Right forelimb (tissue), 1 donor: ENCODE measurements around the gene H2BK1.
A peak's percentile ranks its signal among the peaks of the same experiment; 100 is the strongest.

Source experiments
- DNase-seq: peaks from one replicate; pipeline ENCODE4 v3.0.0-alpha.2; 2018

The H2BK1 gene

DNA sequence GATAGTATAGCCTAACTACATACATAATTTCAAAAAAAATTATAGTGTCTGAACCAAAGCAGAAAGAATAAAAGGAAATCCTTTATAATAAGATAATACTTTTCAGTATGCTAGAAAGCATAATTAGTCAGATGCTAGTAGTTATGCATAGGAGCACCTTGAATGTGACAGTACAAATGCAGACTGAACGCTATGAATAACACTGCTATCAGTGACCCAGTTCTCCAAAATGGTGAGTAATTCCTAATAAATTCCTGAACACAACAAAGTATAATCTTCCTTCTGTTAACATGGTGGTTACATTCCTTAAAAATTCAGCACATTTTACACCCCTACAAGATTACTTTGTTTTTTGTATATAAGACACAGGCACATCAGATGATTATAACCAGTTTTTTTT, 20.8 kb upstream of the H2BK1 start:
- DNase-seq, result no peak

DNA sequence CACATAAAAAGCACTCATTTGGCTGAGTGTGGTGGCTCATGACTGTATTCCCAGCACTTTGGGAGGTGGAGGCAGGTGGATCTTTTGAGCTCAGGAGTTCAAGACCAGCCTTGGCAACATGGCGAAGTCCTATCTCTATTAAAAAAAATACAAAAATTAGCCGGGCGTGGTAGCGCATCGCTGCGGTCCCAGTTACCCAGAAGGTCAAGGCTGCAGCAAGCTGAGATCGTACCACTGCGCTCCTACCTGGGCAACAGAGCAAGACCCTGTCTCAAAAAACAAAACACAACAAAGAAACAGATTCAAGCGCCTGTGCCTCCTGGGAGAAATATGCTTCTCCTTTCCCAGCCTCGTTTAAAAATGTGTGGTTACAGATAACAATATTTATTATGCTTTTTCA, 19.0 kb upstream of the H2BK1 start:
- no peak for DNase-seq

DNA sequence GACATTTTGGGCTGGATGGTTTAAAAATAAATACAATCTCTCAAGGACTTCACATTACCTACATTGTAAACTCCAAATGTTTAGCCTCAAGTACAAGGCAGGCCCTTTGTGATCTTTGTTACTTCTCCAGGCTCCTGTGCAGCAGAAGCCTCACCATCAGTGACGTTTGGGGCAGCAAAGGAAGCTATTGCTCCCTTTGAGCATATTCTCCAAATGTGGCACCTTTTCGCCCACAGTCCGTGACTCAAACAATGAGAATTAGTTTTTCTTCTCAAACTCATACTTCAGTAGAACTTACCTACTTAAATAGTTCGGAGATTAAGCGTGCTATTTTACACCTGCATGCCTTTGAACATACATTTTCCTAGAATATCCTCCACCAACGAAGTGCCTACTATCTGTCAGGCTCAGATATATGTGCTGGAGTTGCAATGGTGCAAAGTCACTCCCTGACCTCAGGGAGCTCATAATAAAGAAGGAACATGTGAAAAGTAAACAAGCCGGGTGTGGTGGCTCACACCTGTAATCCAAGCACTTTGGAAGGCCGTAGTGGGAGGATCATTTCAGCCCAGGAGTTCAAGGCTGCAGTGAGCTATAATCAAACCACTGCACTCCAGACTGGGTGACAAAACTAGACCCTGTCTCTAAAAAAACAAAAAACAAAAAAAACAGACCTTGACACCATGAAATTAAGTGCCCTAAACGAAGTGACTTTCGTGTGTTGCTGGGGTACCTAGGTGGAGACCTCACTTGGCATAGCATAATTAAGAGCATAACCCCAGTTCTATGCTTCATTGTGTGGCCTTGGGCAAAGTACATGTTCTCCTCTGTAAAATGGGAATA, 18.0 kb upstream of the H2BK1 start:
- no peak for DNase-seq

DNA sequence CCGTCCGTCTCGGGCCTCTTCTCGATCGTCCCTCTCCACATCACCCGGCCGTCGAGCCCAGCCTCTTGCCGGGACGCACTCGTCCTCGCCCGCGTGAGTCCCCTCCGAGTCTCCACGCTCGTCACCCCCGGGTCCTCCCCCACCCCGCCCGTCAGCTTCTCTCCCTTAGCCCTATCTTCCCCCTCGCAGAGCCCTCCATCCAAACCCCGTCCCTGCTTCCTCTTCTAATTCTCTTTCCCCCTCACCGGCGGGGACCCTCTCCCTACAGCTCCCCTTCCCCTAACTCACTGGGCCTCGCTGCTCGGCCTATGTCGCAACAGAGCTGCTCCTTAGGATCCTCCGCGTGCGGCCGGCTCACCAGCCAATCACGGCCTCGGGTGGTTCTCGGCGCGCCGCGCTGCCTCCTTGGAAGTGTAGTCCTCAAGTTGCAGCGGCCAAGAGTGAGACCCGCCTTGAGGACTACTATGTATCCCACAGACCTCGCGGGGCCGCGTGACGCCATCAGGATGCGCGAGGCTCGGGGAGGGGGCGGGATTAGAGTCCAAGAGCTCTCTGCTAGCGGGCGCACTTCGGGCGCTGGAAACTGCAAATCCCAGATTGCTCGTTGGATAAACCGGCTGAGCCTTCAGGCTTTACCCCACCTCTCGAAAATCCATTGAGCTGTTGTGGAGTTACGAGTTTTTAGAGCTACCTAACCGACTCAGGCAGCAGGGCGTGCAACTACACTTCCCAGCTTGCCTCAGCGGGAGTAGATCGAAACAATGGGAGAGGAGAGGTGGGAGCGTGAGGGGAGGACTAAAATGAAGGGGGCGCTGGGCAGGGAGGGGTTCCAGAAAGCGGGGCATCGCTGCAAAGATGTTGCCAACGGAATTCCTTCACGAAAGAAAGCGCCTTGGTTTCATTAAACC, 16.8 kb upstream of the H2BK1 start, which contains the start of gene ABCF2:
TSS of gene ABCF2 (minus strand) at position 331 of the 908 bp plus-strand sequence. CDS start 747 bp downstream, outside the sequence.
- DNase-seq, result peak; percentile 100

DNA sequence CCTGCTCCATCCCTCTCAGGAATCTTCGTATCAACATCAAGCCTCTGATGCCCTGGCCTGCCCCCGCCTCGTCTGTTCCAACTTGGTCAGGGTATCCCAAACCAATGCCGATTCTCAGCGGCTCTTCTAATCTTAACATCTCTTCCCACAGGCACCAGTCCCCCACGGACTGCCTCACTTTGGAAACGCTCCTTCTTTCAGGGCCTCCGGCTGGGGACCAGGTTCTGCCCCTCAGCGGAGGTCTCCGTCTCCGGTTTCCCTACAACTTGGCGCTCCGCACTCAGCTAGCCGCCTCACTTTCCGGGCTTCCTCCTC, 16.2 kb upstream of the H2BK1 start:
- DNase-seq, result no peak

DNA sequence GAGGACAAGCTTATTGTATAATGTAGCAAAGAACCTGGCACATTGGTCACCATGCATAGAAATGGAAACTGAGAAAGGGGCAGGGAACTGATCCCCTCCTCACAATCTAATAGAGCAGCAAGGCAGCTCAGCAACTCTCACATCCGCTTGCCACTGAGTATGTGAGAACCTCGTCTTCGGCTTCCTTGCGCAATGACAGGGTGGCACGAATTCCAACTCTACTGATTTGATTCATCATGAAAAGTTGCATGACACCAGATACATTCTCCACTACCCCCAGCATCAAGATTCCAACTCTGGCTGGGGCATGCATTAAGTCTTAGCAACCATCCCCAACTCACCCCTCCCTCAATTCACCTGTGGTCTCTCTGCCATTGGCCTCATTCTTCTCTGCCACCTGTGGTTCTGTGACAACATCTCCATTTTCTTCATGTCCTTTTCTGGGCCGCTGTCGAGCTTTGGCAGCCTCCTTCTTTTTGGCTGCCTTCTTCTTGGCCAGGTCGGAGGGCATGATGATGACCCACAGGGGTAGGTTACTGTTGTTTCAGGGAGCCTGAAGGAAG, 15.7 kb upstream of the H2BK1 start:
- DNase-seq, result no peak

DNA sequence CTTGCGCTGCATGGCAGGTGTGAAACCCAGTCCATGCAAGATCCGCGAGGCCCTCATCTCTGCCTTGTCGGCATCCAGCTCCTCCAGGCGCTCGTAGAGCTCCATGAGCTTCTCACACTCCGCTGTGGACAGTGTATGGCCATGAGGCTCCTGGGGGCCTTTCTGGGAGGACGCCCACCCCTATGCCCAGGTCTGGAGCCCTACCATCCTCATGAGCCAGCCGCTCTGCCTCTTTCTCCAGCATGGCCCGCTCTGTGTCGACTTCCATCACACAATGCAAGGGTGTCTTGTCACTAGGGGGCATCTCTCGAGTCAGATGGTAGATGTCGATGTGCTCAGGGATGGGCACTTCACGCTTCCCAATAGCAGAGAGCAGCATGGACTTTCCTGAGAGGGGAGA, 13.4 kb upstream of the H2BK1 start:
- DNase-seq, result no peak

DNA sequence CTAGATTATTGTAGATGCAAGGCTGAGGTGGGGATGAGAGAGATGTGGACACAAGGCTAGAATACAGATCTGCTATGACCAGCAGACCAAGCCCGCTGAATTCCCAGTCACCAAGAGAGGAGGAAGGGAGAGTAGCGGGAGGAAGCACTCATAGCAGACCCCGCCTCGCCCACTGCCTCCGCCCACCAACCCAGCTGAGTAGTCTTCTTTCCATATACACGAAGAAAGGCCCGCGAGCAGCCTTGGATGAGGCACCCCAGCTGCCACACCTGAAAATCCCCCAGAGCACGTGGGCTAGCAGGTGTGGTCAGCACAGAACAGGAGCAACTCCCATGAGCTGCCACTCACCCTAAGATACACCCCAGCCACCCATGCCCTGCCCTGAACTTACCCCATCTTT, 7.9 kb upstream of the H2BK1 start:
- no peak for DNase-seq

DNA sequence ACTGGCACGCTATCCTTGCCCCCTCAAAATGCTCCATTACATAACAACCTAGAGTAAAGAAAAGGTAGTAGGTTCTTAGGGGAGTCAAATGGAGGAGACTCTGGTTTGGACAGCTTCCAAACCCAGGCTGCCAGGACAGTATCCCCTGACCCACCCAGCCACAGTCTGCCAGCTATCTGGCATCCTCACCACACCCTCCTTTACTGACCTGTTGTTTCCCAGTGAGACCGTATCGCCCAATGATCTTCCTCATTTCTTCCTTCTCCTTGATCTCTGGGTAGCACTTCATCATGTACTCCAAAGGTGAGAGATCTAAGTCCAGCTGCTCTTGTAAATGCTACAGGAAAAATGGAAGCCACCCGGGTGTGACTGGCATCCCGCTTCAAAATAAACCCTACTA, 5.1 kb upstream of the H2BK1 start:
- DNase-seq, result no peak

DNA sequence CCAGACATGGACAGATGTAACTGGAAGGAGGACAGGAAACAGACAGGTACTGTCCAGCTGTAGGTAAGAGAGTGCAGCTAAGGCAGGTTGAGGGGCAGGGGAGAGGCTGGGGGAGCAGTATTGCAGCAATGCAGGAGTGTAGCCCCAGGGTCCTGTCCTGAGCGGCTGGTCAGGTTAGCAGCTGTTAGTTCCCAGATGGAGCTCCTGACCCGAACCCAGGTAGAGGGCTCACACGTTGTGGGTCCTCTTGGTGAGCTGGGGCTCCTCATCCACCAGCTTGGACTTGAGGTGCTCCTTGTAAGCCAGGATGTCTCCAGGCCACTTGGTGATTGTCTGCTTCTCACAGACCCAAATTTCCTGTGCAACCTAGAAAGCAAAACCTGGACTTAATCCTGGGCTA, 3.5 kb upstream of the H2BK1 start:
- DNase-seq, result no peak

DNA sequence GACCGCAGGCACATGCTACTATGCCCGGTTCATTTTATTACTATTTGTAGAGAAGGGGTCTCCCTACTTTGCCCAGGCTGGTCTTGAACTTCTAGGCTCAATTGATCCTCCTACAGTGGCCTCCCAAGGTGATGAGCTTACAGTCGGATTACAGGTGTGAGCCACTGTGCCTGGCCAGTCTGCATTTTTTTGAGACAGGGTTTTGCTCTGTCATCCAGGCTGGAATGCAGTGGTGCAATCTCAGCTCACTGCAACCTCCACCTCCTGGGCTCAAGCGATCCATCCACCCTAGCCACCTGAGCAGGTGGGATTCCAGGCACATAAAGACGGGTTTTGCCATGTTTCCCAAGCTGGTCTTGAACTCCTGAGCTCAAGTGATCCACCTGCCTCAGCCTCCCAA, 2.3 kb upstream of the H2BK1 start:
- DNase-seq, result no peak

DNA sequence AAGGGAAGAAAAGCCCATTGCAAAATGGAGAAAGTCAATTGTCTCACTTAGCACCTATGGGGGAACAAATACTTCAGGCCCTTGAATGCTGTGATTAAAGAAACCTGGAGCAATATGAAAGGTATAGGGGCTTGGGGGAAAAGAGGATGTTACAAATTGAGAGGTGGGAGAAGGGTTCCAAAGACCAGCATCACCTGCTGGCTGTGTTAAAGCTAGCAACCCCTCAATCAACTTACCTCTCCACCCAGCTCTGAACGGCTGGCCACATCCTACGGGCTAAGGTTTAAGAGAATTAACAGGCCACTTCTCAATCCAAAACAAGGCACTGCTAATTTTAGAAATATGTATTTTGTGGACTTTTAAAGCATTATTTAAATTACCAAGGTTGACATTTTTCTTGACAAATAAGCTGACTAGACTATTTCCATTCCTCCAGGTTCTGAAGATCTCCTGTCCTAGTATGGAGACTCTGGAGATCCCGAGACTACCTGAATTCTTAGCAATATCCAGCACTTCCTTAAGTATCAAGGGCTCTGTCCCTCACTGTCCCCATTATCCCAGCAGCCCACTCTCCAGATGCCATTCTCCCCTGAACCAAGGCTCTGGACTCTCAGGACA, 976 bp upstream of the H2BK1 start:
- no peak for DNase-seq

DNA sequence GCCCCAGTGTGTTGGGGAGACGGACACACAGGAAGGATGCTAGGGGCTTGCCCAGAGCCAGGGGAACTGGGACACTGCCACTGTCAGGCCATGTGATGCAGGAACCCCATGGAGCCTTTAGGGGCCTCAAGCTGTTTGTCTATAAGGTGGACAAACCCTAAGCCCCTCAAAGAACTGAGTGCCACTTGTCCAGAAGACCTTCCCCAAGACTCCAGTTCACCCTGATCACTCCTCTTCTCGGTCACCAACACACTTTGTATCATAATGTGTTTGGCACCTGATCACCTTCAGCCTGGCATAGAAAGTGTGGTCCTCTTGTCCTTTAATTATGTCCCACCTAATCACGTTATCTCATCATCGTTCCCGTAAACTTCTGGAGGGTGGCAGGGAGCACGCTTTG, 700 bp downstream of the H2BK1 start:
- no peak for DNase-seq

DNA sequence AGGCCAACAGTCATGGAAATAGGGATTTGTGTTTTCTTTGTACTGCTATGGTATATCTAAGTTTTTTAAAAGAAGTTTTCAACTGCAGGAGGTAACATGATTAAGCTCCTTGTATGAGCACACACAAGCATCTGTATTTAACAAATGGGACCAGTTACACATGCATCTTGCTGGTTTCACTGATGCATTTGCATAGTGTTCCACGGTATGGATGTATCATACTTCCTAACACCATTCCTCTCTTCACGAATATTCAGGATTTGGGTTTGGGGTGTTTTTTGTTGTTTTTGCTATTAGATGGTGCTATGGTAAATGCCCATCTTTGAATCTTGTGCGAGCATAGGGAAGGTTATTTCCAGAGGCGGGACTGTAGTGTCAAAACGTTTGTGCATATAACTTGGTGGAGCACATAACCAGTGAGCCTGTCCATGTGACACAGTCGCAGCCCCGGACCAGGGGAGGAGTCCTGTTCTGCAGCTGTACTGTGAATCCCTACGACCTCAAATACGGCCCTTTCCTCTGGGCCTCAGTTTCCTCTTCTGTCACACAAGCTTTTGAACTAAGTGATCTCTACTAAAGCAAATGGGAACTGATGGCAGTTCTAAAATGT, 1.9 kb downstream of the H2BK1 start:
- DNase-seq, result no peak

DNA sequence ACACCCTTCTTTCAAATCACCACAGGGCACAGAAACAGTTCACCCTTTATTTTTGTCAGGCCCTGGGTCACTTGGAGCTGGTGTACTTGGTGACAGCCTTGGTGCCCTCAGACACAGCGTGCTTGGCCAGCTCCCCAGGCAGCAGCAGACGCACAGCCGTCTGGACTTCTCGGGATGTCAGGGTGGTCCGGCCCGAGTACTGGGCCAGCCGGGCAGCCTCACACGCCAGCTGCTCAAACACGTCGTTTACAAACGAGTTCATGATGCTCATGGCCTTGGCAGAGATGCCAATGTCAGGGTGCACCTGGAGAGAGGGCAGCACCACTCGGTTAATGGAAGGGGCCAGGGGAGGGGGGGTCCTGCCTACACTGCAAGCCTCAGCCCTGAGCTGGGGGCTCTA, 2.5 kb downstream of the H2BK1 start:
- DNase-seq, result no peak

DNA sequence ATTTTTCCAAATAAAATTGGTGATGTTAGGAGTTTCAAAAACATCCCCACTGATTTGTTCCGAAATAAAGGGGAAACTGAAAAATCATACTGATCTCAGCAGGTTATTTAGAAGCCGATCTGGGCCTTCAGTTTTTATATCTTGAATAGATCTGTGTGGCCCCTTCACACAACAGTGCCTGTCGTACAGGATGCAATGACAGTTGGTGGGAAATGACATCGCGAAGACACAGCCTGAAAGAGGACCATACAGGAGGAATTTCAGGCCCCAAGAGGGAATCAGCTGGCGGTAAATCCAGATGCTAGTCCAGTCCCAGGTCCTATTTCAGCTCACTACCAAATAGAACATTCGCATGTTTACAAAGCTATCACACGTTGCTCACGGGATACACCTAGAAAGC, 3.0 kb downstream of the H2BK1 start:
- no peak for DNase-seq

DNA sequence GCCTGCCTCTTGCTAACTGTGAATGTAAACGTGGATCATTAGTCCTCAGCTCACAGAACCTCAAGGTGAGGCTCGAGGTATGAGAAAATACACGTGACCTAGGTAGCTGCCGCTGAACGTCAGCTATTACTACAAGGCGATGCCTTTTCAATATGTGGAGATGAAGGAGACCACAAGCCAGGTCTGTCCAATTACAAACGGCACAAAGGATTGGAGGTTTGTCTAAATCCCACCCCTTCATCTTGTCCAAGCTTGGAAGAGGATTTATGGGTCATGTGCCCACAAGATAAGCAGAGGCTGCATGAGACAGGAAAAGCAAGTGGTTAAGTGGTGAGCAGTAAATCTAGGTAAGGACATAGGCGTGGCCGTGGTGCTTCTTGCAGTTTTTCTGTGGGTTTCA, 3.4 kb downstream of the H2BK1 start:
- DNase-seq, result no peak

DNA sequence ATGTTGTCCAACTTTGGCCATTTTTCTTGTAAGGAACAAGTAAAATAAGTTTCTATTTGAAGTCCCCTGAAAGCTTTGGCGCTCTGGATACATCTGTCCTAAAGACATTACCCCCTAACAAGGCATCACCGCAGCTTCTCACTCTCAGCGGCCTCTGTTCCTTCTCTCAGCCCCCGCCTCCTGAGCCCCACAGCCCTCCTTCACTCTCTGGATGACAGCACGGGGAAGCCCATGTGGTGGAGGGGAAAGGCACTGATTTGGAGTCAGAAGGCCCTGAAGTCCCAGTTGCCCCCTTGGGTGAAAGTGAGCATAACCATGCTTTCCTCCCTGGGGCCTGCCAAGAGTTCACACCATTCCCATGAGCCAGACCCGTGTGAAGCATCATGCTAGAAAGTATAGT, 4.6 kb downstream of the H2BK1 start:
- no peak for DNase-seq

DNA sequence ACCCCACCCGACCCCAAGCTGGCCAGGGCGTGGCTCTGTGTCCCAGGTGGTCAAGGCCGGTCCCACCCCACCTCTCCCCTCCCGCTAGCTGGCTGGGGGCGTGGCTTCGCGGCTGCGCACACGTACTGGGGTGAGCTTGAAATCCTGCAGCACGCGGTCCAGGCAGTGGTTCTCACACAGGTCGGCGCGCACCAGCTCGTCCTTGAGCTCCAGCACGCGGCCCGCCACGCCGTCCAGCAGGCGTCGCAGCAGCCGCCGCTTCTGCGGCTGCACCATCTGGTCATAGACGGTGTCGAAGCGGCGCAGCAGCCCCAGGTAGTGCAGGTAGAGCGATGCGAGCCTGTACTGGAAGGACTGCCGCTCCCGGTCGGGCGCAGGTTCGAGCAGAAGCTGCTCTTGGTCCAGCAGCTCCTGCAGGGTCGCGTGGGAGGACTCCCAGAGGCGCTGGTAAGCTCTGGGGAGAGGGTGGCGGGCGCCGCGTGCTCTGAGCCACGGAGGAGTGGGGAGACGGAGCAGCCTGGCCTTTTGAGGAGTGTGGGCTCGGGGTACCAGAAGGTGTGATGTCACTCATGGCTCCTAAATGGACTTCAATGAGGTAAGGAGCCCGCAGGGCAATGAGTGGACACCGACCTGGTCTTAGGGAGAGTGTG, 5.8 kb downstream of the H2BK1 start:
- DNase-seq, result no peak

DNA sequence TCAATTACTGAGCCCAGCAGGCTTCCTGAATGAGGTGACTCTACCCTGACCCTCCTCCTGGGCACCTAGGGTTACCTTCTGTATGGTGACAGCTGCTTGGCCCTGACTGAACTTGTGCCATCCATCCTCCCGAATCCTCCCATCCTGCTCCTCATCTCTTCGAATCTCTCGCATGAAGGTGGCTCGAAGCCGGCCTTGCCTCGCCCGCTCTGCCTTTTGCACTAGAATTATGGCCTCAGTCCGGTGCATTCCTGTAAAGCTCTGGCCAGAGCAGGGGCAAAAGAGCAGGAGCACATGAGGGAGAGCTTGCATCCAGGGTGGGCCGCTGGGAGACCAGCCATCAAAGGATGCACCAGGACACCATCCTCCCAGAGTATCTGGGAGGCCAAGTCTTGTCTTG, 7.5 kb downstream of the H2BK1 start:
- no peak for DNase-seq

DNA sequence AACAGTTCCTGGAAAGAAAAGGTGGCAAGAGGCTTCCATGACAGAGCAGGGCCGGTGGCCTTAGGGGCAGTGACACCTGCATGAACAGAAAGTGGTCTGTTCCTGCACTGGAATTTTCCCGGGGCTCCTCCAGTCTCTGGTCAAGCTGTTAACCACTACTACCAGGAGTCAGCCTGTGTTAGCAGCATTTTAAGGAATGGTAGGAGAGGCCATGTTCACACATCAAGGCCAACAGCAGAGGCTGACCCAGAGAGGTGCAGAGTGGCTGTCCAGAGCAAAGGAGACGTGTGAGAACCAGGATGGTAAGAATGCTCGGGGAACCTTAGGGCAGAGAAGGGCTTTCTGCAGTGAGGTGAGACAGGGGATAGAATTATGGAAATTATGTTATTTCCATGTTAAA, 8.5 kb downstream of the H2BK1 start:
- no peak for DNase-seq

DNA sequence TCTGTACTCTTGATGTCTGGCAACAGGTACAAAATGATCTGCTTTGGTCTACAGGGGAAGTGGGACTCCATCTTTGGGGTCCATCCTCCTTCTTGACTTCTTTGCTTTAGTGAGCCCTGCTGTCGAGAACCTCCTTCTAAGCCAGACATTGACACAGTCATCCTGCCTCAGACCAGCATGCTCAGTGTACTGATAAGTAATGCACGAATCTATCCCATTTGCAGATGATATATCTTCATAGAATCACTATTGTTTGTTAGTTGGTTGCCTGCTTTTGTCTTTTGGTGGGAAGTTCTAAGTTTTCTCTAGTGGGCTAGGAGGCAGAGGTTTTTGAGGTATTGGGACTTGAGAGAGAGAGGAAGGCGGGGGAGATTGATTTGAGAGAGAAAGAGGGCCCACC, 8.9 kb downstream of the H2BK1 start:
- DNase-seq, result no peak
